Activated naive CD8-positive, alpha-beta T cell treated with anti-CD3 and anti-CD28 coated beads, Interleukin-2, amount 10 ng/mL, durations not matched to agents 7 days and 5 days (primary cell): ENCODE measurements around the gene OR2A14. TPM values are rescaled to one million over a fixed set of nuclear protein-coding genes. Genes with fewer than 3 reads are reported as not detected.
"Not testable (repeated sequence)": the region's sequence is repeated elsewhere in the genome, so short reads cannot be mapped to it uniquely, and the experiment has no call there.

Source experiments
- ATAC-seq: fragments of 150-1000 bp; cut with Tn5 transposase; one replicate; pipeline ENCODE4 v1.10.0; 2021; ENCODE audit warnings: low read depth, moderate library complexity
- POLR2A ChIA-PET: fragments of 350-600 bp; sonication (Branson Sonifier 250); formaldehyde crosslinking; loops from one replicate; lab custom pipeline; 2021; ENCODE audit warnings: antibody characterized with exemption; lab: Charles Lee
- DNase-seq: peaks from one replicate; pipeline ENCODE4 v3.0.0; 2021
- H3K27ac Mint-ChIP-seq: one replicate; pipeline ENCODE4 v1.8.0; 2022; ENCODE audit warnings: mild to moderate bottlenecking, mixed read lengths
- H3K27me3 Mint-ChIP-seq: one replicate; pipeline ENCODE4 v1.8.0; 2022; ENCODE audit warnings: mild to moderate bottlenecking, moderate library complexity, mixed read lengths
- H3K36me3 Mint-ChIP-seq: one replicate; pipeline ENCODE4 v1.8.0; 2021; ENCODE audit warnings: mild to moderate bottlenecking, mixed read lengths
- H3K4me1 Mint-ChIP-seq: one replicate; pipeline ENCODE4 v1.8.0; 2021; ENCODE audit warnings: mixed read lengths
- H3K4me3 Mint-ChIP-seq: one replicate; pipeline ENCODE4 v1.8.0; 2022; ENCODE audit warnings: mild to moderate bottlenecking, moderate library complexity, mixed read lengths
- H3K9me3 Mint-ChIP-seq: one replicate; pipeline ENCODE4 v1.8.0; 2021; ENCODE audit warnings: mixed read lengths
- total RNA-seq, 2 experiments: library from RNA; stranded (reverse); gene quantifications; one replicate each; pipeline ENCODE4 v1.2.3, GENCODE V29; 2021

The OR2A14 gene
- total RNA-seq, 2 experiments from 2014 or later: not detected

GRCh38 chr7:144178380-144179164 is 55.6 kb downstream of the OR2A14 start:
- peak; percentile 78 for ATAC-seq
- H3K9me3 Mint-ChIP-seq, DNase-seq, H3K27me3 Mint-ChIP-seq, H3K27ac Mint-ChIP-seq, H3K4me1 Mint-ChIP-seq, H3K4me3 Mint-ChIP-seq, POLR2A ChIA-PET, H3K36me3 Mint-ChIP-seq: not testable (repeated sequence)

- DNase-seq, H3K27me3 Mint-ChIP-seq, H3K4me3 Mint-ChIP-seq, H3K4me1 Mint-ChIP-seq, ATAC-seq, POLR2A ChIA-PET, H3K36me3 Mint-ChIP-seq, H3K9me3 Mint-ChIP-seq, H3K27ac Mint-ChIP-seq: not testable (repeated sequence)
Measured at GRCh38 chr7:144179165-144179479, 56.1 kb downstream of the OR2A14 start.

Other genes with a start within 250 kb of the OR2A14 start
- 10 to 100 TPM; 18.2 to 19.6 TPM for gene TCAF1, start 221.0 kb upstream of the OR2A14 start, total RNA-seq
- not detected for gene OR2F2, start 187.9 kb upstream of the OR2A14 start, total RNA-seq
- not detected for gene OR2F1, start 168.3 kb upstream of the OR2A14 start, total RNA-seq
- gene OR6B1, start 122.9 kb upstream of the OR2A14 start, total RNA-seq: not detected
- gene OR2A5, start 74.2 kb upstream of the OR2A14 start, total RNA-seq: not detected
- not detected for gene OR2A25, start 53.4 kb upstream of the OR2A14 start, total RNA-seq
- gene OR2A12, start 36.9 kb upstream of the OR2A14 start, total RNA-seq: not detected
- gene OR2A2, start 13.6 kb upstream of the OR2A14 start, total RNA-seq: not detected
- 1 to 10 TPM; 1.0 to 2.2 TPM for gene CTAGE4, start 60.3 kb downstream of the OR2A14 start, total RNA-seq
- 1 to 10 TPM; 2.5 TPM for gene ARHGEF35, start 72.7 kb downstream of the OR2A14 start, total RNA-seq
- not detected for gene OR2A42, start 116.4 kb downstream of the OR2A14 start, total RNA-seq
- gene OR2A7, start 141.6 kb downstream of the OR2A14 start, total RNA-seq: 1 to 10 TPM; 2.1 to 2.2 TPM
- 1 to 10 TPM in 1 of 2 experiments, not detected in 1; 1.1 TPM for gene CTAGE8, start 146.1 kb downstream of the OR2A14 start, total RNA-seq
- gene OR2A1, start 189.2 kb downstream of the OR2A14 start, total RNA-seq: under 1 TPM in 1 of 2 experiments, not detected in 1; 0.06 TPM
- 1 to 10 TPM; 7.6 to 7.7 TPM for gene ARHGEF5, start 232.2 kb downstream of the OR2A14 start, total RNA-seq